PFSK-1 (cell line): ENCODE data around the gene STARD3NL.

Experiments
- FOXP2 ChIP-seq: optimal IDR thresholded peaks from 2 replicates; pipeline ENCODE3; 2011; ENCODE audit warnings: borderline replicate concordance, control low read depth, inconsistent platforms; ENCODE audit not compliant: insufficient read depth; ENCODE audit errors: extremely low read length, extremely low read depth
- POLR2AphosphoS5 ChIP-seq: IDR thresholded peaks from 2 replicates; pipeline ENCODE4 v1.6.1; 2012; ENCODE audit warnings: low read depth, mild to moderate bottlenecking, control low read depth, low read length, moderate library complexity
- SIN3A ChIP-seq: IDR thresholded peaks from 2 replicates; pipeline ENCODE4 v1.6.1; 2012; ENCODE audit warnings: mild to moderate bottlenecking, low read length, moderate library complexity, borderline replicate concordance; ENCODE audit not compliant: insufficient read depth
- TAF1 ChIP-seq: IDR thresholded peaks from 2 replicates; pipeline ENCODE4 v1.6.1; 2012; ENCODE audit warnings: low read length, control low read depth, borderline replicate concordance; ENCODE audit not compliant: insufficient read depth
- TF ChIP-seq, protein P1 (sequence below), 2 experiments: IDR thresholded peaks; 2 replicates each; pipeline versions ENCODE4 v1.6.1 to v1.8.0; 2011 to 2012; ENCODE audit warnings: low read depth in 2 of 2, low read length in 2 of 2, control low read depth in 1 of 2, inconsistent platforms in 1 of 2, mild to moderate bottlenecking in 1 of 2, moderate library complexity in 1 of 2; ENCODE audit not compliant: insufficient read depth in 1 of 2

The STARD3NL gene

DNA sequence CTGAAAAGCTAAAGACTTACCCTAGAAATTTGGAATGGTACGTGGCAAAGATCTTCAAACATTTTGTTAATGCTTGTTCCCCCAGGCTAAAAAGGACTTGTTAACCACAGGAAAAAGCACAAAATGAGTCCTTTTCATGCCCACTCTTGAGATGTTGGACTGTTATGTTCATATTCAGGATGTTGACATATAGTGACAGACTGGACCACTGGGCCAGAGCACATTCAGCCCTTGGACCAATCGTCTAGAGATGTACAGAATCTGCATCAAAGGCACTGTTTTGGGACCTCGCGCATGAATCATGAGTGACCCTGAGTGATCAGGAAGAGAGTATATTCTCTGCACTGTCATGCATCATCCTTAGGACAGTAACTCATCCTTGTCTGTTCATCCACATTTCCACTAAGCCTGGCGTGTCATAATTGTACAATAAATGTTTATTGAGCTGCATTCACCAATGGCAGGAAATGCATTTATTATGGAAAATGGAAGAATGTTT is 70.1 kb downstream of the STARD3NL start:
- no peak for TF ChIP-seq POLR2AphosphoS5
- no peak for TF ChIP-seq TAF1
- TF ChIP-seq SIN3A = no peak
- TF ChIP-seq, protein P1, sequence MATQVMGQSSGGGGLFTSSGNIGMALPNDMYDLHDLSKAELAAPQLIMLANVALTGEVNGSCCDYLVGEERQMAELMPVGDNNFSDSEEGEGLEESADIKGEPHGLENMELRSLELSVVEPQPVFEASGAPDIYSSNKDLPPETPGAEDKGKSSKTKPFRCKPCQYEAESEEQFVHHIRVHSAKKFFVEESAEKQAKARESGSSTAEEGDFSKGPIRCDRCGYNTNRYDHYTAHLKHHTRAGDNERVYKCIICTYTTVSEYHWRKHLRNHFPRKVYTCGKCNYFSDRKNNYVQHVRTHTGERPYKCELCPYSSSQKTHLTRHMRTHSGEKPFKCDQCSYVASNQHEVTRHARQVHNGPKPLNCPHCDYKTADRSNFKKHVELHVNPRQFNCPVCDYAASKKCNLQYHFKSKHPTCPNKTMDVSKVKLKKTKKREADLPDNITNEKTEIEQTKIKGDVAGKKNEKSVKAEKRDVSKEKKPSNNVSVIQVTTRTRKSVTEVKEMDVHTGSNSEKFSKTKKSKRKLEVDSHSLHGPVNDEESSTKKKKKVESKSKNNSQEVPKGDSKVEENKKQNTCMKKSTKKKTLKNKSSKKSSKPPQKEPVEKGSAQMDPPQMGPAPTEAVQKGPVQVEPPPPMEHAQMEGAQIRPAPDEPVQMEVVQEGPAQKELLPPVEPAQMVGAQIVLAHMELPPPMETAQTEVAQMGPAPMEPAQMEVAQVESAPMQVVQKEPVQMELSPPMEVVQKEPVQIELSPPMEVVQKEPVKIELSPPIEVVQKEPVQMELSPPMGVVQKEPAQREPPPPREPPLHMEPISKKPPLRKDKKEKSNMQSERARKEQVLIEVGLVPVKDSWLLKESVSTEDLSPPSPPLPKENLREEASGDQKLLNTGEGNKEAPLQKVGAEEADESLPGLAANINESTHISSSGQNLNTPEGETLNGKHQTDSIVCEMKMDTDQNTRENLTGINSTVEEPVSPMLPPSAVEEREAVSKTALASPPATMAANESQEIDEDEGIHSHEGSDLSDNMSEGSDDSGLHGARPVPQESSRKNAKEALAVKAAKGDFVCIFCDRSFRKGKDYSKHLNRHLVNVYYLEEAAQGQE (IDR thresholded peaks at IDR 0.05; ENCODE audit: insufficient read depth in 1 of 2, low read depth in 2 of 2, low read length in 2 of 2) = no peak
- no peak for TF ChIP-seq FOXP2

DNA sequence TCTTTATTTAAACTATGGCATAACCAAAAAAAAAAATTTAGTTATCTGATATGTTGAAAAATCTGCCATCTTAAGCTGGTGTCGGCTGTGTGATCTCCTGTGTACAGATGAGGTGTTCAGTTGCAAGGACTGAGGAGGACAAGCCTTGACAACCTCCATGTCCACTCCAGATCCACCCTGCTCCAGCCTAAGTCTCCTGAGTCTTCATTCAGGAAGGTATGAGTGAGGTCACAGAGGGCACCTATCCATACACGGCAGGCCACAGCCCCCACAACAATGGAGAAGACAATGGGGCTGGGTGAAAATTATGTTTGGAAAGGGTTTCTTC is 79.3 kb downstream of the STARD3NL start:
- TF ChIP-seq SIN3A (no peak), POLR2AphosphoS5 (no peak), TAF1 (no peak), FOXP2 (no peak)
- TF ChIP-seq, protein P1 (IDR thresholded peaks at IDR 0.05; ENCODE audit: insufficient read depth in 1 of 2, low read depth in 2 of 2, low read length in 2 of 2) = no peak

- TF ChIP-seq POLR2AphosphoS5 (no peak), SIN3A (no peak), FOXP2 (no peak), TAF1 (no peak)
- TF ChIP-seq, protein P1 (IDR thresholded peaks at IDR 0.05; ENCODE audit: insufficient read depth in 1 of 2, low read depth in 2 of 2, low read length in 2 of 2) = no peak
Observed at GRCh38 chr7:38262545-38262944, 84.5 kb downstream of the STARD3NL start.

DNA sequence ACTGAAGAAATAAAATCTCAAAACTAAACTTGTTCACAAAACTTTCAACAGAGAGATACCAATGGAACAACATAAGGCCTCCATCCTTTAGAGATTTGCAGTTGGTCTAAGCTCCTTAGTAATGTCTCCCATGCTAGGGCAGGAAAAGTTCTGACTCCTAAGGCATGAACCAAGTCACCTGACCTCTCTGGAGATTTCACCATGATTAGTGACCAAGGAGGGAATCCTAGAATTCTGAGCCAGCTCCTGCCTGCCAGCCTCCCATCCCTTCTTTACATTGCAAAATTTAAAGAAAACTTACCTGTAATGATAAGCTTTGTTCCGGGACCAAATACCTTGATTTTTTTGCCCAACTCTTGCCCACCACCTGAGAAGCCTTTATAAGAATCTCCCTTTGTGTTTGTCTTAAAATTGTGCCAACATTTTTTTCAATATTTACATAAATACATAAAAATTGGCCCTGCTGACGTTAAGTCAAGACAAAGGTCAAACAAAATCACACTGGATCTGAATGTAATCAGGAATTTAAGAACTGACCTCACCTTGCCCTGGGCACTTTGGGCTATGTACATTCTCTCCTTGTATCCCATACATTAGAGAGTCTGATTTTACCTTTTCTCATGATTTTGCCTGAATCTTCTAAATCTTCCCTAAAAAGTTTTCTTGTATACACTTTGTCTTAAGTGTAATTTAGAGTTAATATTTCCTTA is 95.4 kb downstream of the STARD3NL start, which contains the start of gene TARP:
TSS of gene TARP (minus strand) at position 351 of the 710 bp plus-strand sequence.
- TF ChIP-seq, protein P1 (IDR thresholded peaks at IDR 0.05; ENCODE audit: insufficient read depth in 1 of 2, low read depth in 2 of 2, low read length in 2 of 2) = no peak
- no peak for TF ChIP-seq TAF1
- TF ChIP-seq POLR2AphosphoS5 = no peak
- TF ChIP-seq SIN3A = no peak
- TF ChIP-seq FOXP2 = no peak

GRCh38 chr7:38274486-38274885 is 96.4 kb downstream of the STARD3NL start:
- TF ChIP-seq FOXP2 (no peak), TAF1 (no peak), SIN3A (no peak), POLR2AphosphoS5 (no peak)
- TF ChIP-seq, protein P1 (IDR thresholded peaks at IDR 0.05; ENCODE audit: insufficient read depth in 1 of 2, low read depth in 2 of 2, low read length in 2 of 2) = no peak
